Heart left ventricle (tissue), 16 donors: ENCODE data around the gene KCNN3. TPM values are rescaled to one million over a fixed set of nuclear protein-coding genes. Genes with fewer than 3 reads are reported as not detected.

Source experiments
- ATAC-seq, 4 donors: fragments of 200-7000 bp; cut with Tn5 transposase; one replicate each; pipeline ENCODE4 v1.9.1; 2020 to 2022; ENCODE audit warnings: moderate library complexity in 4 of 4, mild to moderate bottlenecking in 3 of 4, moderate number of reproducible peaks in 1 of 4
- DNase-seq, 5 donors: peaks; one replicate each; pipeline ENCODE4 v3.0.0-alpha.2; 2020
- H3K27ac ChIP-seq, 12 donors: fragments of 200-600 bp; sonication (generic) in 4 of 12; one replicate each; pipeline versions ENCODE4 v1.5.0 to v1.8.0; 2016 to 2022; ENCODE audit warnings: mild to moderate bottlenecking in 2 of 12
- H3K27me3 ChIP-seq, 9 donors: fragments of 200-600 bp; sonication (generic) in 2 of 9; one replicate each; pipeline versions ENCODE4 v1.5.1 to v1.8.0; 2016 to 2022; ENCODE audit warnings: mild to moderate bottlenecking in 3 of 9
- H3K36me3 ChIP-seq, 9 donors: fragments of 200-600 bp; sonication (generic) in 2 of 9; one replicate each; pipeline versions ENCODE4 v1.5.0 to v1.8.0; 2018 to 2022; ENCODE audit warnings: mild to moderate bottlenecking in 2 of 9
- H3K4me1 ChIP-seq, 12 donors: fragments of 200-600 bp; sonication (generic) in 4 of 12; one replicate each; pipeline versions ENCODE4 v1.5.0 to v1.8.0; 2016 to 2022; ENCODE audit warnings: mild to moderate bottlenecking in 3 of 12
- H3K4me3 ChIP-seq, 12 donors: fragments of 200-600 bp; sonication (generic) in 4 of 12; one replicate each; pipeline versions ENCODE4 v1.5.0 to v1.8.0; 2017 to 2022; ENCODE audit warnings: mild to moderate bottlenecking in 9 of 12, moderate library complexity in 4 of 12
- H3K9me3 ChIP-seq, 12 donors: fragments of 200-600 bp; sonication (generic) in 4 of 12; one replicate each; pipeline versions ENCODE4 v1.5.0 to v1.8.0; 2016 to 2022; ENCODE audit warnings: mild to moderate bottlenecking in 1 of 12
- POLR2A ChIP-seq, 2 donors: fragments of 450-650 bp; IDR thresholded peaks; one replicate each; pipeline ENCODE4 v1.6.1; 2017; ENCODE audit warnings: antibody characterized with exemption in 2 of 2, mild to moderate bottlenecking in 2 of 2, moderate library complexity in 2 of 2
- WGBS, 4 donors: extraction: QIAGEN DNeasy Blood & Tissue Kit in 2 of 4; methylation state at CpG; one replicate each; pipeline versions ENCODE4 v1.1.5 to v1.1.7; 2013 to 2018; 5-methylcytosine and 5-hydroxymethylcytosine counted together
- intact Hi-C, 10 donors: fragments of 100-400 bp; cut with DNase I; formaldehyde crosslinking; loops; one replicate each; pipeline versions ENCODE4 v1.11.1 to v1.14.2; 2022
- polyA plus RNA-seq, 2 donors: library from polyadenylated mRNA; stranded (reverse); fragments of 200-250 nt; gene quantifications; one replicate each; pipeline ENCODE4 v1.2.3, GENCODE V29; 2013
- total RNA-seq, 9 donors: library from RNA; depleted of rRNA in 2 of 9; stranded (reverse); fragments of >200 nt in 2 of 9; fragmentation: NEBNext Ultra II Directional in 3 of 9; extraction: Animal tissue kit (Norgen Biotek cat#: 25700) in 3 of 9; gene quantifications; one replicate each; pipeline versions ENCODE4 v1.1.0 to v1.2.4, GENCODE V29; 2016 to 2023
- TF ChIP-seq, protein P1 (sequence below), 12 donors: fragments of 200-600 bp; sonication (generic) in 4 of 12; IDR thresholded peaks; one replicate each; pipeline versions ENCODE4 v1.5.0 to v1.8.0; 2018 to 2022; ENCODE audit warnings: antibody characterized with exemption in 12 of 12, mild to moderate bottlenecking in 5 of 12
- donor health status: ischemic (EF 13 %, LVEDD 7.1; RV severe dilation, severe dysfunction).
- donor health status: healthy with polysubstance abuse.
- donor health status: DM: no; HTN: yes; CAD: no.
- donor health status: DM: no; HTN: no; CAD: no.
- donor health status: ischemic (EF 25% LVEDD 6.9; RV normal size, moderate dysfunction).
- donor health status: ischemic (EF 25% LVEDD 5.7; RV mildly dilated, moderate dysfunction).
- donor health status: healthy.
- donor health status: DM: yes; HTN: yes; CAD: no.
- donor health status: ischemic (EF 35%, LVEDD 5.7; RV mildly dilated, moderate dysfunction).
- donor health status: nonischemic (EF 11% LVEDD 7.7; RV severe dilation, severe dysfunction).
- donor health status: DM: yes; HTN: yes; CAD: no.
- donor health status: PGD.
- donor health status: ischemic (EF 29% LVEDD 5.4; RV normal size, mild dysfunction).
- donor health status: nonischemic (EF 23%, LVEDD 6.1; RV moderate dilation, normal function).

KCNN3 gene
- total and polyA plus RNA-seq, 11 donors: 0.42 to 4.6 (median 2.2) TPM

DNA sequence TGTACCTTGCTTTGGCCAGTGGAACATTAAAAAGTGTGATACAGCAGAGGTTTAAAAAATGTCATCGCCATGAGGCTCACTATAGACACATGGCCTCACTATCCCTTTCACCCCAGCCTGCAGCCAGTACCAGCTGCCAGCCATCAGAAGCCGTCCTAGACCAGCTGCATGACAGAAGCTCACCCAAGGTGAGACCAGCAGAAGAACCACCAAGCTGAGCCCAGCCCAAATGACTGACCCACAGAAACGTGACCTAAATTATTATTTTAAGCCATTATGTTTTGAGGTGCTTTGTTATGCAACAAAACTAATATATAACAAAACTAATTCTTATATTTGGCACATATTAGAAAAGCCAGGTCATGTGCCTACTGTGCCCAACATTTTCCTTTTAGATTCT, 91.1 kb downstream of the KCNN3 start:
- TF ChIP-seq POLR2A (IDR thresholded peaks at IDR 0.05): no peak
- TF ChIP-seq, protein P1, sequence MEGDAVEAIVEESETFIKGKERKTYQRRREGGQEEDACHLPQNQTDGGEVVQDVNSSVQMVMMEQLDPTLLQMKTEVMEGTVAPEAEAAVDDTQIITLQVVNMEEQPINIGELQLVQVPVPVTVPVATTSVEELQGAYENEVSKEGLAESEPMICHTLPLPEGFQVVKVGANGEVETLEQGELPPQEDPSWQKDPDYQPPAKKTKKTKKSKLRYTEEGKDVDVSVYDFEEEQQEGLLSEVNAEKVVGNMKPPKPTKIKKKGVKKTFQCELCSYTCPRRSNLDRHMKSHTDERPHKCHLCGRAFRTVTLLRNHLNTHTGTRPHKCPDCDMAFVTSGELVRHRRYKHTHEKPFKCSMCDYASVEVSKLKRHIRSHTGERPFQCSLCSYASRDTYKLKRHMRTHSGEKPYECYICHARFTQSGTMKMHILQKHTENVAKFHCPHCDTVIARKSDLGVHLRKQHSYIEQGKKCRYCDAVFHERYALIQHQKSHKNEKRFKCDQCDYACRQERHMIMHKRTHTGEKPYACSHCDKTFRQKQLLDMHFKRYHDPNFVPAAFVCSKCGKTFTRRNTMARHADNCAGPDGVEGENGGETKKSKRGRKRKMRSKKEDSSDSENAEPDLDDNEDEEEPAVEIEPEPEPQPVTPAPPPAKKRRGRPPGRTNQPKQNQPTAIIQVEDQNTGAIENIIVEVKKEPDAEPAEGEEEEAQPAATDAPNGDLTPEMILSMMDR (IDR thresholded peaks at IDR 0.05): no peak
- Histone ChIP-seq H3K9me3 (peaks cover 0 to 11% (median 0%) of the 10 kb centered on the region in 12 donors), H3K4me3 (no peak overlapping the region), H3K4me1 (no peaks in the 10 kb centered on the region), H3K36me3 (no peaks in the 10 kb centered on the region), H3K27ac (no peak overlapping the region), H3K27me3 (no peaks in the 10 kb centered on the region)
- intact Hi-C loops: loop anchor here in 1 of 10 donors (10.0 kb wide), 1 partner anchor 96 kb away; the partner anchor contains the start of gene KCNN3
- no peak for DNase-seq
- no peak for ATAC-seq
- 95 to 100% (median 99%) methylated on average over 3 of the region's 3 CpGs for WGBS, 4 donors

DNA sequence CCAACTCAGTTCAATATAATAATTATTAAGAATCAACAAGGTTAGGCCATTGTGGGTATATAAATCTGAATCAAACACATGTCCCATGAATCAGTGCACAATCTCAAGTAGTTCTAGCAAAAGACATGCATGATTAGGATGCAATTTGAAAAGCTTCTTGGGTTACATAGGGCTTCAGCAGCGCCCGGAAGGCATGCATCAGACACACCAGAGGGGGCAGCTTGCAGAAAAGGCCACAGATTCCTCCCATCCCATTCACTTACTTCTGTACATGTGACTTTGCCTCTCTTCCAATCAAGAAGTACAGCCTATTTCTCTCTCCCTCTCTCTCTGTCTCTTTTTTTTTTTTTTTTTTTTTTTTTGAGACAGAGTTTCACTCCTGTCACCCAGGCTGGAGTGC, 91.8 kb downstream of the KCNN3 start:
- WGBS, 4 donors: 91 to 99% (median 94%) methylated on average over 2 of the region's 2 CpGs
- peaks cover 0 to 11% (median 0%) of the 10 kb centered on the region in 12 donors for H3K9me3 ChIP-seq
- ATAC-seq (no peak), DNase-seq (no peak)
- no peak overlapping the region for H3K4me3 ChIP-seq
- no peaks in the 10 kb centered on the region for H3K27me3 ChIP-seq
- H3K4me1 ChIP-seq: no peaks in the 10 kb centered on the region
- H3K27ac ChIP-seq: no peak overlapping the region
- TF ChIP-seq POLR2A (IDR thresholded peaks at IDR 0.05): no peak
- TF ChIP-seq, protein P1 (IDR thresholded peaks at IDR 0.05): no peak
- intact Hi-C loops: loop anchor here in 1 of 10 donors (10.0 kb wide), 1 partner anchor 97 kb away; the partner anchor contains the start of gene KCNN3
- no peaks in the 10 kb centered on the region for H3K36me3 ChIP-seq

DNA sequence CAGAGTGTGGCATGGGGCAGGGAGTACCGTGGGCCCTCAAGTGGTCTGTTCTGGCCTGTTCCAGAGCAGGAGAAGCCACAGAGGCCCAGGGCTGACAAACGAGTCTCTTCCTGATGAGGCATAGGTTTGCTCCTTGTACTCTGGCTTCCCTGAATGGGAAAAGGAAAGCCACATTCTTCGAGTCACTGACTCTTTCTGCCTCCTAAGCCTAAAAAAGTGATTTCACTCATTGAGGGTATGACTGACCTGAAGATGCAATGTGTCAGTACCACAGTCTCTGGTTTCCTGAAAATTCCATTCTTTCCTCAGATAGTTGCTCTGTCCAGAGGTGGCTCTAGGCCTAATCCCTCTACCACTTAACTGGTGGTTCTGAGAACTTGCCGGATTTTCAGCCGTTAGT, 92.3 kb downstream of the KCNN3 start:
- 85 to 91% (median 87%) methylated on average over 5 of the region's 5 CpGs for WGBS, 4 donors
- intact Hi-C loops: loop anchor here in 1 of 10 donors (10.0 kb wide), 1 partner anchor 97 kb away; the partner anchor contains the start of gene KCNN3
- no peak overlapping the region for H3K27ac ChIP-seq
- no peaks in the 10 kb centered on the region for H3K27me3 ChIP-seq
- H3K4me3 ChIP-seq: no peak overlapping the region
- no peaks in the 10 kb centered on the region for H3K4me1 ChIP-seq
- TF ChIP-seq POLR2A (IDR thresholded peaks at IDR 0.05): no peak
- TF ChIP-seq, protein P1 (IDR thresholded peaks at IDR 0.05): no peak
- H3K9me3 ChIP-seq: peaks cover 0 to 11% (median 0%) of the 10 kb centered on the region in 12 donors
- ATAC-seq (no peak), DNase-seq (no peak)
- no peaks in the 10 kb centered on the region for H3K36me3 ChIP-seq

DNA sequence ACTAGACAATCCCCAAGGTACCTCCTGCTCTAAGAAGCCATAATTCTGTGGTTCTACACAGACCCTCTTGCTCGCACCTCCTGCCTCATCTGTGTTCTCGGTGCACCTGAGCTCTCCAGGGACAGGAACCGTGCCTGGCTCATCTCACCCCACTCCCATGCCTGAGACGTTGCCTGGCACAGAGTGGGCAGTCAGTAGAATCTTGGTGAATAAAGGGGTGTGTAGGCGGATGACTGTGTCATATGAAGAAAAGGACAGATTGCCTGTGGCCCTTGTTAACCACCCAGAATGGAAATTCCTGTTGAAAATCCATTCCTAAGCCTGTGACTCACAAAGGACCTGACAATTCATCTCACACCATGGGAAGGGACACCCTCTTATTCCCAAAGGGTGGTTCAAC, 92.9 kb downstream of the KCNN3 start:
- Histone ChIP-seq H3K9me3 (peaks cover 0 to 11% (median 0%) of the 10 kb centered on the region in 12 donors), H3K36me3 (no peaks in the 10 kb centered on the region), H3K27ac (no peak overlapping the region), H3K4me3 (no peak overlapping the region), H3K27me3 (no peaks in the 10 kb centered on the region), H3K4me1 (no peaks in the 10 kb centered on the region)
- intact Hi-C loops: loop anchor here in 1 of 10 donors (10.0 kb wide), 1 partner anchor 98 kb away; the partner anchor contains the start of gene KCNN3
- WGBS, 4 donors: 93 to 96% (median 94%) methylated on average over 5 of the region's 5 CpGs
- DNase-seq (no peak), ATAC-seq (no peak)
- TF ChIP-seq POLR2A (IDR thresholded peaks at IDR 0.05): no peak
- TF ChIP-seq, protein P1 (IDR thresholded peaks at IDR 0.05): no peak
